Kidney capillary endothelial cell (primary cell): Measurements from ENCODE around the gene SPINT1.
"Not testable (repeated sequence)": the region's sequence is repeated elsewhere in the genome, so short reads cannot be mapped to it uniquely, and the experiment has no call there.

Source experiments
- DNase-seq: peaks from one replicate; pipeline ENCODE4 v3.0.0-alpha.2; 2018; ENCODE audit warnings: low spot score

Gene SPINT1

DNA sequence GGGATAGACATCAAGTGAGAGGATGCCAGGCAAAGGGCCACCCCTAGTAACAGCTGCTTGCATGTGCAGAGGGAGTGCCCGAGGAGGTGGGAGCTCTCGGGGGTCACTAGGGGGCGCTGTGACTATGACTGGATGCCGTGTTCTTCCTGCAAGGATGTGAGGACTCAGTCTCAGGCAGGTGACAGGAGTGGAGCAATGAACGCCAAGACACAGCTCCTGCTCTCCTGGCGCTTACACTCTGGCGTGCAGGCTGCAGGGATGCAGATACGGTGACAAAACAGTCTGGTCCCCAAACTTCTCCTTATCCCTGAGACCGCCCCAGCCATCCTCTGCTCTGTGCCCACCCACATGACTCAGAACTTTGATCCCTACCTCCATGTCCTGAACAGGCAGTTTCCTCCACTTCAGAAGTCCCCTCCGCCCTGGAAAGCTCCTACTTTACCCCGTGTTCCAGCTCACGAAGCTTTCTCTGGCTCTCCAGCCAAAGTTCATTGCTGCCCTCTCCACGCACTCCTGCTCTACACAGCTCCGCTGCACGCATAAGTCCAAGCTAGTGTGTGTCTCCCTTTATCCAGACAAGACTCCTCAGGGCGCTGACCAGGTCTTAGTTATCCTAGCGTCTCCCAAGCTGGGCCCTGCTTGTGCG, 15.5 kb downstream of the SPINT1 start:
- peak; percentile 71 for DNase-seq

DNA sequence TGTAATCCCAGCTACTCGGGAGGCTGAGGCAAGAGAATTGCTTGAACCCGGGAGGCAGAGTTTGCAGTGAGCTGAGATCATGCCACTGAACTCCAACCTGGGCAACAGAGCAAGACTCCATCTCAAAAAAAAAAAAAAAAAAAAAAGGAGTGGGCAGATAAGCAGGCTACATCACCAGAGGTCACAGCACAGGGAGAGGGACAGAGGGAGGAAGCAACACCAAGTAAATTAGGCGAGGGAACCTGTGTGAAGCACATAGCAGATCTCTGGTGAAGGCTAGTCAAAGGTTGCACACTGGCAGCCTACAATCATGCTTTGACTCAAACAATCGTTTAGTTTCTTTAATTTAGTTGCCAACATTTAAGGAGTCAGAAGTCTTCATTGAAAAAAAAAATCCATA, 17.3 kb downstream of the SPINT1 start:
- not testable (repeated sequence) for DNase-seq

DNA sequence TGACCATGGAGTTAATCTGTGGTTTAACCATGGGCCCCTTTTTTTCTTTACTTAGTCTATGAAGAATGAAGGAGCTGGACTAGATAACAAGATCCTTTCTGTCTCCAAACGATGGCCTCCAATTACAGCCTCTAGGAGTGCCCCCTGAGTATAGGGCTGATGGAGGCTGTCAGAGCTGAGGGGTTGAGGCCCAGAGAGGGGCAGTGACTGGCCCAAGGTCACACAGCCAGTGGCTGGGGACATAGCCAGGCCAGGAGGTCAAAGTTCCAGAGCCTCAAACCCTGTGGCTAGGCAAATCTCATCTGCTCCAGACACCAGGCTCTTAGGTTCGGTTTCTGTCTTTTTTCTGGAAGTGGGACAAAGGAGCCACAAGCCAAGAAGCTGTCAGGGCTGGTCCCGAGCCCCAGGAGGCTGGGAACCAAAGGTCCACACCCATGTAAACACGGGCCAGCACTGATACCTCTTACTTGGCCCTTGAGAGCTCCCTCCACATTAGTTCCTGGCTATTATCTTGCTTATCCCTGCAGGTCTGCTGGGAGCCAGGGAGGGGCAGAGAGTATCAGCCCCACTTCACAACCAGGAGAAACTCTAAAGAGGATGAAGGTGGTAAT, 19.9 kb downstream of the SPINT1 start:
- DNase-seq = no peak

DNA sequence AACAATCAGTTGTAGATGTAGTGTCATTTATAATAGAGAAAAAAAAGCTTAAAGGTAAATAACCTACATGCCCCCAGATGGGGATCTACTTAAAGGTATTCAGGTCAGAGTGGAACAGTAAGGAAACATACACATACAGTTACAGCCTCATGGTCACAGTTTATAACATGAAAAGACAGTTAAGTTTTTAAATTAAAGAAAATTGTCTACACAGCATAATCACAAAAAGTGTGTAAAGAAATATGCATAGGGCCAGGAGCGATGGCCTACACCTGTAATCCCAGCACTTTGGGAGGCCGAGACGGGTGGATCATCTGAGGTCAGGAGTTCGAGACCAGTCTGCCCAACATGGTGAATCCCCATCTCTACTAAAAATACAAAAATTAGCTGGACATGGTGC, 23.4 kb downstream of the SPINT1 start:
- DNase-seq = no peak

DNA sequence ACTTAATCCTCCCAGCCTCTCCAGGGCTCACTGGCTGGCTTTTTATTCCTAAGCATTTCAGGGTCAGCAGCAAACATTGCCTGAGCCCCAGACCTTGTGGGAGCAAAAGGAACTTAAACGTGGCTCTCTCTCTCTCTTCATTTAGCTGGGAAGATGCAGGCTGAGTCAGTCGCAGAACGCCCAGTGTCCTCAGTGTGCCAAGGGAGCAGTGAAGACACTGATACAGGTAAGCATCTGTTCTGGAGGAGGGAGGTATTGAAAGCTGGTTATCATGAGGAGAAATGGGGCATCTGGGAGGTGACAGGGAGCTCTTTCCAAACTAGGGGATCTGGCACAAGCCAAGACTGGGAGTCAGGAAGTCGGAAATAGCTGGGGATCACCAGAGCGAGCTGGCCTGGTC, 25.8 kb downstream of the SPINT1 start:
- DNase-seq = no peak

DNA sequence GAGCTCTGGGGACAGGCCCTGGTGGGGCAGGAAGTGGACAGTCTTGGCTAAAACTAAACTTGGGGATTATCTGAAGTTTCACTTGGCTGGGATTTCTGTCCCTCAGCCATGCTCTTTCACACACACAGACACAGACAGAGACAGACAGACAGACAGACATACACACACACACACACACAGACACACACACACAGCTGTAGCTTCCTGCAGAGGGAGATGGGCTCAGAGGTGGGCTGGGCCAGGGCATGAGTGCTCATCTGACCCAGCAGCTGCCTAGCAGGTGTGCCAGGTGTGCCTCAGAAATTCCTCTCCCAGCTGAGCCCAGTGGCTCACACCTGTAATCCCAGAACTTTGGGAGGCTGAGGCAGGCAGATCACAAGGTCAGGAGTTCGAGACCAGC, 26.9 kb downstream of the SPINT1 start:
- no peak for DNase-seq

DNA sequence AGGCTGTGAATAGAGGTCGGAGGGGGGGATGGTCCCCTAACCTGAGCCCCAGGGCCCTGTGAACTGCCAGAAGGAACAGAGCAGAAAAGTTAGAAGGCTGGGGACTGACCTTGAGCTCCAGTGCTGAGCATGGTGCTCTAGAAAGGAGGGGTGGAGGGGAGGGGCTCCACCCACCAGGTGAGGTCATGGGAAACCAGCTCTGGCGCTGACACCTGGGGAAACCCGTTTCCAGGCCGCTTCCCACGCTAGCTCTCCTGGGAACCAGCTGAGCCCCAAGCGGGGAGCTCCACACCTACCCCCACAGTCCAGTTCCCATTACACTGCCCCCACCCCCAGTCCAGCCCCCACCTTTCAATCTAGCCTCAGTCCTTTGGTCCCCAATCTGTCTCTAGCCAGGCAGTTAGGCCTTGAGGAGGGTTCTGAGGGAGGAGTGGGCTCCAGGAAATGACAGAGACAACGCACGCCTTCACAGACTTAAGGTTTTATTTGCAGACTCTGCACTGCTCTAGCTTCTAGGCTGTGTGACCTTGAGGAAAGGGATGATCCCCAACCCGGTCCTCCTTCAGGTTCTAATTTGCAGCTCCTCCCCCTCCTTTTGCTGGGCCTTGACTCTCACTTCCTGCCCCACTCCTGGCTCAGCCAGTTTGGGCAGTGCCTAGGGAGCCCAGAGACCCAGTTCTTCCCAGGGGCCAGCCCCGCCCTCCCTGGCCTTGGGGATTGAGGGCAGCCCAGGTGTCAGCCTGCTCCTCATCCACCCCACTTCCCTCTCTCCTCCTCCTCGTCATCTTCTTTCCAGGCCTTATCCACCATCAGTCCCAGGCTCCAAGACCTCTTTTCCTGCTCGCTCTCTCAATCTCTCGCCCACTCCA, 28.1 kb downstream of the SPINT1 start:
- no peak for DNase-seq

DNA sequence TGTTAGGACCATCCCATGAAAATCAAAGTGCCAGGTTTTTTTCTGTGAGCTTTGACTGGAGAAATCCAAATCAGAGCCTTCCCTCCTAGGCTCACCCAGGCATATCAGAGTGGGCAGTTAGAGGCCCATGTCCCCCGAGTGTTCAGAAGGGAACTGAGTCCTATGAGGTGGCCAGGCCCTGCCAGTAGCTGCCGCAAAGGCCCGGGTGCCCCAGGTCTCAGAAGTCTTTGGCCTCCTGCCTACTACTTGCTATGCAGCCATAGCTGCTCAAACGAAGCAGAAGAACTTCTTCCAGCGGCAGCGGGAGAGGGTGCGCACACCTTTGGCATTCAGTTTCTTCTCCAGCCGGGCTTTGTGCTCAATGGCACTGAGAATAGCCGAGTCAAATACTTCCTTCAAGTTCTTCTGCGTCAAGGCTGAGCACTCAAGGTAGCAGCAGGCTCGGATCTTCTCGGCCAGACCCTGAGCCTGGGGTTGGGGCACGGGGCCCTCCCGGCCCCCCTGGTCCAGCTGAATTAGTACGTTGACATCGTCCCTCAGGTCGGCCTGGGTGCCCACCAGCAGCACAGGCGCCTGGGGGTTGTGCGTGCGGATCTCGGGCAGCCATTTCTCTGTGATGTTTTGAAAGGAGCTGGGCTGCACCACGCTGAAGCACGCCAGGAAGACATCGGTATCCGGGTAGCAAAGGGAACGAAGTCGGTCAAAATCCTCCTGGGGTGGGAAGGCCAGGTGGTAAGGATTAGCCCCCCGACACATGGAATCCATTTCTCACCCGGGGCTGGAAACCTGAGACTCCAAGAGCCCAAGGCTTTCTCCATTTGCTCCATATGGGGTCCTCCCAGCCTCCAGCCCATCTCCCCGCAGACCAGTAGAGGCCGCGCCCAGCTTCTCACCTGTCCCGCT, 29.2 kb downstream of the SPINT1 start:
- DNase-seq = no peak

DNA sequence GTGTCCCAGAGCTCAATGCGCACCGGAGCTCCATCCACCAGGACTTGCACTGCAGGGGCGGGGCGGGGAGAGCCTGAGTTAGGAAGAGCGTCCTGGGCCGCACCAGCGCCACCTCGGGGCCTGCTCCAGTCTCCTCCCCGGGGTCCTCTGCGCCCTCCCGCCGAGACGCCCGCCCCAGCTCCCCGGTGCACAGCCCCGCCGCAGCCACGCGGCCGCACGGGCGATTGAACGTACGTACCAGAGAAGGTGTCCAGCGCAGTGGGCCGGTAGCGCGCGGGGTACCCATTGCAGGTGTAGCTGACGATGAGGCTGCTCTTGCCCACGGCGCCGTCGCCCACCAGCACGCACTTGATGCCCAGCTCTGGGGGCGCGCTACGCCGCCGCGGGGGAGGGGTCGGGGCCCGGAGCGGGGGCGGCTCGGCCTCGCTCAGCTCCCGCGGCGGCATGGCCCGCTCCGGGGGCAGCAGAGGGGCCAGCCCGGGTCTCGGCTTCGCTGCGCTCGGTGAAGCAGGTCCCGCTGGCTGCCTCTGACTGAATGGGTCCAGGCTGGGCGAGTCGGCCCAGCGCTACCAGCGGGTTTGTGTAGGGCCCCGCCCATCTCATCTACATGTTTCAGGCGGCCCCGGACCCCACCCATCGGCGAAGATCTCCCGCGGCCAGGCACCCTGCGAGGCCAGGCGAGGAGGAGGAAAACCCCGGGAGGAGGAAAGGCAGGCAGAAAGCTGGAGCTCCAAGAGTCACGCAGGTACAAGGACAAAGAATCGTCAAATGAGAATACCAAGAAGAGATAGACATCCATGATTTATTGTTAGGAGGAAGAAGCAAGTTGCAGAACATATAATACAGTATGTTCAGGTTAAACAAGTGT, 30.1 kb downstream of the SPINT1 start, which contains the start of gene RHOV:
TSS of gene RHOV (minus strand) at position 541 of the 868 bp plus-strand sequence. CDS start at position 446, 95 bp downstream.
- no peak for DNase-seq

DNA sequence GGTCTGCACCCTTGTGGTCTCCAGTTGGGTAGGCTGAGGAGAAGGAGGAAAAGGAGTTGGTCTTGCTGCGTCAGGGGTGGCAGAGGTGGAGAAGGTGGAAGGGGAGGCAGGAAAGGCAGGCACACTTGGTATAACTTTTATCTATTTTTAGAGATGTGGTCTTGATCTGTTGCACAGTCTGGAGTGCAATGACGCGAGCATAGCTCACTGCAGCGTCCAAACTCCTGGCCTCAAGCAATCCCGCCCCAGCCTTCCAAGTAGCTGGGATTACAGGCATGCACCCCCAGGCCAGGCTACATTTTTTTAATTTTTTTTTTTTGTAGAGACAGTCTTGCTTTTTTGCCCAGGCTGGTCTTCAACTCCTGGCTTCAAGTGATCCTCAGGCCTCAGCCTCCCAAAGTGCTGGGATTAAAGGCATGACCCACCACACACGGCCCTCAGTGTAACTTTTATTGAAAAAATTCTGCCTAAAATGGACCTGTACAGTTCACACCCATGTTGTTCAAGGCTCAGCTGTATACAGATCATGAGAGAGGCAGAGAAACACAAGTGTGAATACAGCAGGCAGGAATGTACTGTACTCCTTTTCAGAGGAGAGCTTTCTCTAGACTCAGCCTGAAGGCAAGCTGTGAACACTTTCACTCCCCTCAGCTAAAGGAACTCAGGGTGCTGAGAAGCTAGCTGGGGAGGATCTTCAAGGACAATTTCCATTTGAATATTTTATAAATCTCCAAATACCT, 32.3 kb downstream of the SPINT1 start:
- no peak for DNase-seq

DNA sequence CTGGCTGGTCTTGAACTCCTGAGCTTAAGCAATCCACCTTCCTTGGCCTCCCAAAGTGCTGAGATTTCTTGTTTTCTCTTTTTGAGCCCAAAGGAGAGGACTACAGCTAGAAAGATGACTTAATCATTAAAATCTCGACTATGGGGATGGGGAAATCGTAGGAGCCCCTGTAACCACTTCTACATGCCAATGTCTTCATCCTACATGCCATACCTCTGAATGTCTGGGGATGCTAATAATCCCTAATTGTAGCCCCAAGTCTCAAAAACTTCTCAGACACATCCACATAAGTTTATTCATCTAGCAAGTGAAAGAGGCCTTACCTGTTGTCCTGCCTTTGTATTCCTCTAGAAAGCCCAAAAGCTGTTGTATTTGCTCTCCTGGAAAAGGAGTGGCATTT, 33.8 kb downstream of the SPINT1 start:
- DNase-seq = no peak

DNA sequence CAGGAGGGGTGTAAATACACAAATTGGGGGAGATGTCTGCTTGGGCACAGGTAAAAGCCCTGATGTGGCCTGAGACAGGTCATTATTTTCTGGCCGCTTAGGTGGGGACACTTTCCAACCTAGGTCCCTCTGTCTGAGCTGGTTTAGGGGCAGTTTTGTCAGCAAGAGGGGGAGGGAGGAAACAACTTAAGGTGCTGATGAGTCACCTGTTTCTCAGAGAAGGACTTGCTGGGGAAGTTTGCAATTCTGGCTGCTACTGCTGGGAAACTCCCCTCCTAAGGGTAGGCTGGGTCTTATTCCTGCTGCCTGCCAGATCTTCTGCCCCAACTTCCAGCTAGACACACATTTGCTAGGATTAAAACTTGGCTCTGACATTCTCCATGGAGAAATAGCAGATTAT, 34.9 kb downstream of the SPINT1 start:
- DNase-seq = no peak

DNA sequence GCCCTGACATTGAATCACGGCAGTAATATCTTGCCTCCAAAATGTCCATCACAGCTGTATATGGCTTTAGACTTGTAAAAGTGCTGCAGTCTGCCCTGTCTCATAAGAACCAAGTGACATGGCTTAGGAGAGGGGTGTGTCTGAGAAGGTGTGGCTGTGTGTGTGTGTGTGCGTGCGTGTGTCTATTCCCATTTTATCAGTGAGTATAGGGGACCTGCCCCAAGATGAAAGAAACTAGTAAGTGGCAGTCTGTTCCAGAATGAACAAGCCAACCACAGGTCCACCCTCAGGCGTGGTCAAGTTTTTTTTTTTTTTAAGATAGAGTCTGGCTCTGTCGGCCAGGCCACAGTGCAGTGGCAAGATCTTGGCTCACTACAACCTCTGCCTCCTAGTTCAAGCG, 35.8 kb downstream of the SPINT1 start:
- DNase-seq = no peak

DNA sequence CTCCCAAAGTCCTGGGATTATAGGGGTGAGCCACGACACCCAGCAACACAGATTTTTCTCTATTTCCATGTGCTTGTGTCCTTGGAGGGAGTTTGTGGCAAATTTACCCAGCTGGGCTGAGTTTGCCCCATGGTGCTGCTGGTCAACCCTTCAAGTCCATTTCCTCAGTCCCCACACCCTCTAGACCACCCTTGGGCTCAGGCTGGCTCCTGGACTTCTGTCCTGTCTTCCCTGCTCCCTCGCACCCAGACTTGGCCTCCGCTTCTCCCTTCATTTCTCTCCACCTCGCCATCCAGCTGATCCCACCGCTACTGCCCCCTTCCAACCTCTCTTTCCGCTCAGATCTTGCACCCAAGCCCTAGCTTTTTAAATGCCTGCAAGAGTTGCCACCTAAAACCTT, 37.5 kb downstream of the SPINT1 start:
- no peak for DNase-seq

DNA sequence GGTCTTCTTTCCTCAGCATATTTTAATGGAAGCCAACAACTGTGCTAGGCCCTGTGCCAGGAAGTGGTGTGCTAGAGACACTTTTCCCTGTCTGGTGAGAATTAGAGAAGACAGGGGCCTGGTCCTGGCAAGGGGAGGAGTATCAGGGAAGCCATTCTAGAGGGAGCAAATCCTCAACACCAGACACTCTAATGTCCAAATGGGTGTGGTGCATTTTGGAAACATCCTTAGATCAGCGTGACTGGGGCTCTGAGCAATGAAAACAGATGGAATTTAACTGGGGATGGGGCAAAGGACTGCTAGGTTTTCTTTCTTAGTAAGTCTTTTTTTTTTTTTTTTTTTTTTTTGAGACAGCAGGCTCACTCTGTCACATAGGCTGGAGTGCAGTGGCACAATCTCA, 42.7 kb downstream of the SPINT1 start:
- no peak for DNase-seq

DNA sequence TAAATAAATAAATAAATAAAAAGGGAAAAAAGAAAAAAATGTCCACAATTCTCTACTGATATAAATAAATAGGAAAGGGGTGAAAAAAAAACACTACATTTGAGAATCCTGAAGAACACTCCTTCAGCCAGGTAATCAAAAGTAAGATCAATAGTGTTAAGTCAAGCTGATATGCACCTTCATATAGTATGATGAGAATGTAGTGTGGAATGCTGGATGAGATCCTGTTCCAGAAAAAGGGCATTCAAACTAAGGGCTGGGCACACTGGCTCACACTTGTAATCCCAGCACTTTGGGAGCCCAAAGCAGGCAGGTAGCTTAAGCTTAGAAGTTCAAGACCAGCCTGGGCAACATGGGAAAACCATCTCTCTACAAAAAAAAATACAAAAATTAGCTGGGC, 45.3 kb downstream of the SPINT1 start:
- DNase-seq = no peak

DNA sequence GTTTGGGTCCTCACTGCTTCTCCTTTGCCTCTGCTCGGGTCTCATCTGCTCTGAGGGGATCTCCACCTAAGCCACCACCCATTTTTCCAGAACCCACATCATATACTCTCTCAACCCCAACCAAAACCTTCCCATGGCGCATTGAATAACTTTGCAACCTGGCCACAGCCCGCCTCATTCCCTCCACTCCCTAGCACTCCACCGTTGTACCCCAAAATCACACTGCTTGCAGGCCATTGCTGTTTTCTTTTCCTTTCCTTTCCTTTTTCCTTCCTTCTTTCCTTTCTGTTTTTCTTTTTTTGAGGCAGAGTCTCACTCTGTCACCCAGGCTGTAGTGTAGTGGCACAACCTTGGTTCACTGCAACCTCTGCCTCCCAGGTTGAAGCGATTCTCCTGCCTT, 47.3 kb downstream of the SPINT1 start:
- DNase-seq = no peak

DNA sequence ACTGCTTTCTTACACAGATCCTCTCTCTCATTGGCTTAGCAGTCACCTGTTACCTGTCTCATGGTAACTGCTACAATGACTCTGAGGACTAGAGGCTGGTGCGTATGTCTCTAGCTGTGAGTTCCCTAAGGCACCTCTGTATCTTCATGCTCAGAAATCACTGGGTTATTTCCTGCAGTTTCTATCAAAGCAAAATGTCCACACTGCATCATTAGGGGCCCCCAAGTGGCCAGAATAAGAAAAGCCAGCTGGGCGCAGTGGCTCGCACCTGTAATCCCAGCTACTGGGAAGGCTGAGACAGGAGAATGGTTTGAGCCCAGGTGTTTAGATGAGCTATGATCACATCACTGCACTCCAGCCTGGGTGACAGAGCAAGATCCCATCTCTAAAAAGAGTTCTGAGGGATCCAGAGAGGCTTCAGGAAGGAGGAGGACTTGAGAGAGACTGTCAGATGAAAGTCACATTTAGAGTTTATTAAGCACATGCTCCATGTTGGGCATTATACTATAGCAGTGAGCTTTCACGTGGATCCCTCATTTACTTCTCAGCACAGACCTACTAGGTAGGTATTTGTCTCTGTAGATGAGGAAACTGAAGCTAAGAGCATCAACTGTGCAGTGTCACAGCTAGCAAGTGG, 48.1 kb downstream of the SPINT1 start:
- DNase-seq = peak; percentile 48

DNA sequence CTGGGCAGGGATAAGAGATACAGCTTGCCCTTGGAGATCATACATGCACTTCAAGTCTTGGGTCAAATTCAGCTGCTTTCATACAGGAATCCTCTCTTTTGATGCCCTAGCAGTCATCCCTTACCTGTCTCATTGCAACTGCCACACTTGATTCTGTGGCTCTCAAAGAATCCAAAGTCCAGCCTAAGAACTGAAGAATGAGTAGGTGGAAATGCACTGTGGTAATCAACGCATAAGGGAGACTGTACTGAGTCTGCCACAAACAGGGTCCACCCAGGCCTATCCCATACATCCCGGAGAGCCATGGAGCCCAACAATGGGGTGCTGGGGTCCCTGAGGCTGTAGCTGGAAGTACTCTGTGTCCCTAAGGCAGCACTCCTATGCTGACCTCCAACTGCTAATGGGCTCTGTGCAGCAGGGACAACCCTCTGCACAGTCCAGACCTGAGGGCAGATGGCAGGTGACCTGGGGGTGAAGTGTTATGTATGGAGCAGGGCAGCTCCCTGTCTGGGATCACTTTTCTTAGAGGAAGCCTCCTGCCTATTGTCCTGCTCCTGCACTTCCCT, 48.7 kb downstream of the SPINT1 start:
- no peak for DNase-seq
